T-helper 2 cell (primary cell): ENCODE measurements around the gene RAB22A.

Experiments used
- DNase-seq, 5 experiments: peaks; one replicate each; pipeline versions ENCODE4 v3.0.0 to v3.0.0-alpha.2; 2012 to 2022

RAB22A gene

DNA sequence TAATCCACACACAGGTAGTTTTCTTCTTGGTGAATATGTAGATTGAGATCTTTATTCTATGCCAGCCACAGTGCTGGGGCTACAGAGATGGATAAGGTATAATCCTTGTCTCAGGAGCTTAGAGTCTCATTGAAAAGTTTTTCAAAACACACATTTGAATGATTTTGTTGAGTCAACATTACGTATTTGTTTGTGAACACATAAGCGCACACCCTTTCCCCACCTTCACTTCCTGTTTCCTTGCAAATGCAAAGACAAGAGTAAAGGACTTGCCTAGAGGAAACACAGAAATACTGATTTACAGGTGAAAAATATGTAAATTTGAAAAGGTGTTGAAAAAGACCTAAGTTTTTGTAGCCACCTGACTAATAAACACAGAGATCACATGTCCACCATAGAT, 107.3 kb downstream of the RAB22A start:
- peak in 1 of 5 experiments; percentile 52 for DNase-seq
